Transverse colon (tissue), 4 donors: ENCODE data around the gene PCDHB10.

Experiments used
- CTCF ChIP-seq, 5 experiments: fragments of 200-600 bp in 3 of 5; fragments of 450-650 bp in 2 of 5; sonication (generic) in 3 of 5; IDR thresholded peaks; 1 replicate in 2 of 5; 2 replicates in 3 of 5; pipeline ENCODE4 v1.5.1; 2016 to 2017; ENCODE audit warnings: antibody characterized with exemption in 5 of 5, inconsistent platforms in 3 of 5, mild to moderate bottlenecking in 2 of 5, moderate library complexity in 1 of 5
- EP300 ChIP-seq: sonication (generic); formaldehyde crosslinking; IDR thresholded peaks from one replicate; pipeline ENCODE4 v1.6.1; 2017; ENCODE audit warnings: antibody characterized with exemption, low read depth
- POLR2A ChIP-seq: fragments of 450-650 bp; IDR thresholded peaks from one replicate; pipeline ENCODE4 v1.6.1; 2016; ENCODE audit warnings: antibody characterized with exemption, mild to moderate bottlenecking, moderate library complexity
- POLR2AphosphoS5 ChIP-seq, 3 donors: sonication (generic); formaldehyde crosslinking; IDR thresholded peaks; one replicate each; pipeline ENCODE4 v1.6.1; 2016; ENCODE audit warnings: antibody characterized with exemption in 3 of 3

GRCh38 chr5:141236516-141237313 lies 44.6 kb downstream of the PCDHB10 start:
- TF ChIP-seq CTCF (IDR thresholded peaks at IDR 0.05) (no peak), POLR2A (no peak), POLR2AphosphoS5 (IDR thresholded peaks at IDR 0.05) (no peak), EP300 (no peak)
